OCI-LY3 (cell line): ENCODE data around the gene SERGEF.

Experiments
- H2AFZ ChIP-seq: fragments of 200-600, 300-600 bp; shearing (Covaris generic); 2 replicates; pipeline ENCODE4 v1.6.0; 2014; ENCODE audit warnings: antibody characterized with exemption, low read depth, low read length
- H3K27ac ChIP-seq: fragments of 200-600, 300-600 bp; sonication (generic); 2 replicates; pipeline ENCODE4 v1.5.1; 2014; ENCODE audit warnings: mild to moderate bottlenecking, low read length, moderate library complexity, mixed read lengths
- H3K27me3 ChIP-seq: fragments of 200-600, 300-600 bp; sonication (generic); 2 replicates; pipeline ENCODE4 v1.6.1; 2014; ENCODE audit warnings: low read depth, low read length, mixed read lengths
- H3K36me3 ChIP-seq: fragments of 200-600, 300-600 bp; sonication (generic); replicated peaks from 2 replicates; pipeline ENCODE3; 2014; ENCODE audit warnings: low read depth, low read length, mixed read lengths
- H3K4me1 ChIP-seq: fragments of 300-600, 200-600 bp; sonication (generic); 2 replicates; pipeline ENCODE4 v1.6.1; 2014; ENCODE audit warnings: low read length, mixed read lengths
- H3K4me2 ChIP-seq: fragments of 200-600, 300-600 bp; sonication (generic); 2 replicates; pipeline ENCODE4 v1.6.1; 2014; ENCODE audit warnings: low read length, mixed read lengths
- H3K4me3 ChIP-seq: fragments of 300-600, 200-600 bp; sonication (generic); 2 replicates; pipeline ENCODE4 v1.5.1; 2014; ENCODE audit warnings: antibody characterized with exemption, mild to moderate bottlenecking, low read length, moderate library complexity
- H3K79me2 ChIP-seq: fragments of 300-600, 200-600 bp; shearing (Covaris generic); 2 replicates; pipeline ENCODE4 v1.6.1; 2014; ENCODE audit warnings: mild to moderate bottlenecking, low read length, mixed read lengths
- H3K9ac ChIP-seq: fragments of 300-600, 200-600 bp; shearing (Covaris generic); 2 replicates; pipeline ENCODE4 v1.6.0; 2014; ENCODE audit warnings: mild to moderate bottlenecking, low read length, moderate library complexity
- H3K9me3 ChIP-seq: fragments of 200-600, 300-600 bp; shearing (Covaris generic); 2 replicates; pipeline ENCODE4 v1.6.1; 2014; ENCODE audit warnings: low read length, mixed read lengths; ENCODE audit not compliant: insufficient read depth
- H4K20me1 ChIP-seq: fragments of 200-600, 300-600 bp; sonication (generic); 2 replicates; pipeline ENCODE4 v1.6.1; 2016; ENCODE audit warnings: low read length, mixed read lengths; ENCODE audit not compliant: insufficient read depth
- EZH2phosphoT487 ChIP-seq: fragments of 200-600 bp; shearing (Covaris generic); IDR thresholded peaks from 2 replicates; pipeline ENCODE4 v1.6.1; 2018; ENCODE audit warnings: antibody characterized with exemption, mixed run types, low read depth
- TF ChIP-seq, protein P1 (sequence below): fragments of 200-600, 300-600 bp; sonication (generic); IDR thresholded peaks from 2 replicates; pipeline ENCODE4 v1.5.1; 2014; ENCODE audit warnings: antibody characterized with exemption, low read length, low read depth

SERGEF gene

DNA sequence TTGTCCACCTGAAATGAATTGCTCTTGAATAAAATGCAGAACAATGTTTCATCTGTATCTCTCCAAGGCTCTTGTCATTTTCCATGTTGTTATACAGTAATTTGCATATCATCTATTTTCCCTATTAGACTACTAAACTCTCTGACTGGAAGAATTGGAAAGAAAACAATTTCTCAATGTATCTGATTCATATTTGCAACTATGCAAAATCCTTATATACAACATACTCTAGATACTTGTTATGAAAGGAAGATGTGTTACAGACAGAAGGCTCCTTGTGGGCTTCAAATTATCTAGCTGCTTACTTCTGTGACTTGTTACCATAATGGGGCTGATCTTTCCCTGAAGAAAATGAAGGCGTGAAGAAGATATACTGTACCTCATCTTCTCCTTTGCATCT is 9.6 kb upstream of the SERGEF start:
- Histone ChIP-seq H3K9ac (no peak overlapping the region), H3K27ac (no peak overlapping the region), H3K4me2 (no peak overlapping the region), H2AFZ (no peak overlapping the region), H3K4me1 (no peaks in the 10 kb centered on the region), H3K27me3 (no peaks in the 10 kb centered on the region), H3K4me3 (no peak overlapping the region), H3K36me3 (no peaks in the 10 kb centered on the region), H3K79me2 (no peaks in the 10 kb centered on the region), H3K9me3 (no peaks in the 10 kb centered on the region), H4K20me1 (no peaks in the 10 kb centered on the region)
- TF ChIP-seq EZH2phosphoT487, result no peak
- TF ChIP-seq, protein P1, sequence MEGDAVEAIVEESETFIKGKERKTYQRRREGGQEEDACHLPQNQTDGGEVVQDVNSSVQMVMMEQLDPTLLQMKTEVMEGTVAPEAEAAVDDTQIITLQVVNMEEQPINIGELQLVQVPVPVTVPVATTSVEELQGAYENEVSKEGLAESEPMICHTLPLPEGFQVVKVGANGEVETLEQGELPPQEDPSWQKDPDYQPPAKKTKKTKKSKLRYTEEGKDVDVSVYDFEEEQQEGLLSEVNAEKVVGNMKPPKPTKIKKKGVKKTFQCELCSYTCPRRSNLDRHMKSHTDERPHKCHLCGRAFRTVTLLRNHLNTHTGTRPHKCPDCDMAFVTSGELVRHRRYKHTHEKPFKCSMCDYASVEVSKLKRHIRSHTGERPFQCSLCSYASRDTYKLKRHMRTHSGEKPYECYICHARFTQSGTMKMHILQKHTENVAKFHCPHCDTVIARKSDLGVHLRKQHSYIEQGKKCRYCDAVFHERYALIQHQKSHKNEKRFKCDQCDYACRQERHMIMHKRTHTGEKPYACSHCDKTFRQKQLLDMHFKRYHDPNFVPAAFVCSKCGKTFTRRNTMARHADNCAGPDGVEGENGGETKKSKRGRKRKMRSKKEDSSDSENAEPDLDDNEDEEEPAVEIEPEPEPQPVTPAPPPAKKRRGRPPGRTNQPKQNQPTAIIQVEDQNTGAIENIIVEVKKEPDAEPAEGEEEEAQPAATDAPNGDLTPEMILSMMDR, result no peak

GRCh38 chr11:18019650-18020049 is 6.8 kb upstream of the SERGEF start:
- H3K36me3 ChIP-seq, result no peaks in the 10 kb centered on the region
- no peak overlapping the region for H3K27ac ChIP-seq
- no peaks in the 10 kb centered on the region for H3K27me3 ChIP-seq
- no peaks in the 10 kb centered on the region for H3K9me3 ChIP-seq
- H2AFZ ChIP-seq, result no peak overlapping the region
- no peaks in the 10 kb centered on the region for H4K20me1 ChIP-seq
- TF ChIP-seq, protein P1, result no peak
- no peak for TF ChIP-seq EZH2phosphoT487
- H3K4me2 ChIP-seq, result no peak overlapping the region
- no peaks in the 10 kb centered on the region for H3K4me1 ChIP-seq
- H3K79me2 ChIP-seq, result no peaks in the 10 kb centered on the region
- no peak overlapping the region for H3K9ac ChIP-seq
- H3K4me3 ChIP-seq, result no peak overlapping the region

- Histone ChIP-seq H4K20me1 (no peaks in the 10 kb centered on the region), H3K9ac (no peak overlapping the region), H2AFZ (no peak overlapping the region), H3K27ac (no peak overlapping the region), H3K9me3 (no peaks in the 10 kb centered on the region), H3K4me3 (no peak overlapping the region), H3K27me3 (no peaks in the 10 kb centered on the region), H3K4me2 (no peak overlapping the region), H3K79me2 (peaks cover 7% of the 10 kb centered on the region; the same call in 1 of the 2 replicates), H3K36me3 (no peaks in the 10 kb centered on the region), H3K4me1 (peaks cover 12% of the 10 kb centered on the region)
- no peak for TF ChIP-seq EZH2phosphoT487
- TF ChIP-seq, protein P1, result no peak
Observed at GRCh38 chr11:18016789-18017188, 3.9 kb upstream of the SERGEF start.

DNA sequence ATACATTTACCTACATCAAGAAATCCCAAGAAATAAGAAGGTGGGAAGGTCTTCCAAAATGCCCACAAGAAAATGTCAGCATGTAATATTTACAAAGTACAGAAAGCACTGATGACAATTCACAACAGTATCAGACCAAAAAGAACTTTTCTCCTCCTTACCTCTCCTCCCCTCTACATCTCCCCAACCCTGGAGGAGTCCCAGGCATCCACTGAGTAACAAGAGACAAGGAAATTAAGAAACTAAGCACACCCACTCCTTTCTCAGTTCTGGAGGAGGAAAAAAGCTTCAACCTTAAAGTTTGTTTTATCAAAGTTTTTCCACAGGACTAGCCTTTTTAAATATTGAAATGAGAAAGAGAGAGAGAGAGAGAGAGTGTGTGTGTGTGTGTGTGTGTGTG is 2.0 kb upstream of the SERGEF start:
- no peak overlapping the region for H3K4me2 ChIP-seq
- H3K27me3 ChIP-seq, result no peaks in the 10 kb centered on the region
- no peaks in the 10 kb centered on the region for H4K20me1 ChIP-seq
- no peak overlapping the region for H3K9ac ChIP-seq
- TF ChIP-seq, protein P1, result no peak
- no peak for TF ChIP-seq EZH2phosphoT487
- H3K27ac ChIP-seq, result no peak overlapping the region
- no peaks in the 10 kb centered on the region for H3K36me3 ChIP-seq
- peaks cover 12% of the 10 kb centered on the region; the same call in 1 of the 2 replicates for H3K79me2 ChIP-seq
- H3K4me3 ChIP-seq, result no peak overlapping the region
- no peaks in the 10 kb centered on the region for H3K9me3 ChIP-seq
- H3K4me1 ChIP-seq, result peaks cover 13% of the 10 kb centered on the region
- no peak overlapping the region for H2AFZ ChIP-seq
